ENCODE measurements around the gene POU6F2. TPM values are rescaled to one million over a fixed set of nuclear protein-coding genes. Genes with fewer than 3 reads are reported as not detected.

The POU6F2 gene
- total RNA-seq, 1 donor from 2014 or later = not detected

DNA sequence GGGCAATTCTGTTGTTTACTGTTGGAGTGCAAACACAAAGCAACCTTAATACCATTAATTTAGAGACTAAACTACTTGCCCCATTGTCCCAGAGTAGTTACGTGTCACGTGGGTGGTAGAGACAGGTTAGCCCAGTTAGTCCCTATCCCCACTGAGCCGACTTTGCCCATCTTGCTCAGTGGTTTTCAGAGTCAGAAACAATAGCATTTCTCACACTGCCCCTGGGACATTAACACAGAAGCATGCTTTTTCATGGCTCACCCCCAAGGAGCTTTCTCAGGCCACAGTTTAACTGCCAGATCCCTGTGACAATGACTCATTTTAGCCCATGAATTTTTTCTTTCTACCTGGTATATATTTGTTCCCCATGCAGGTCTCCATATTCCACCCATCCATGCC, 271.0 kb downstream of the POU6F2 start:
- no peak for DNase-seq (ENCODE audit: low read depth, low spot score)

GRCh38 chr7:39249635-39250152, 272.0 kb downstream of the POU6F2 start:
- DNase-seq (ENCODE audit: low read depth, low spot score) = no peak

GRCh38 chr7:39252916-39253315, 275.2 kb downstream of the POU6F2 start:
- DNase-seq (ENCODE audit: low read depth, low spot score) = no peak

- DNase-seq (ENCODE audit: low read depth, low spot score) = no peak
Measured at GRCh38 chr7:39259391-39260003, 281.8 kb downstream of the POU6F2 start.

- DNase-seq (ENCODE audit: low read depth, low spot score) = no peak
Measured at GRCh38 chr7:39260279-39260844, 282.7 kb downstream of the POU6F2 start.

GRCh38 chr7:39261771-39262170, 284.1 kb downstream of the POU6F2 start:
- no peak for DNase-seq (ENCODE audit: low read depth, low spot score)

DNA sequence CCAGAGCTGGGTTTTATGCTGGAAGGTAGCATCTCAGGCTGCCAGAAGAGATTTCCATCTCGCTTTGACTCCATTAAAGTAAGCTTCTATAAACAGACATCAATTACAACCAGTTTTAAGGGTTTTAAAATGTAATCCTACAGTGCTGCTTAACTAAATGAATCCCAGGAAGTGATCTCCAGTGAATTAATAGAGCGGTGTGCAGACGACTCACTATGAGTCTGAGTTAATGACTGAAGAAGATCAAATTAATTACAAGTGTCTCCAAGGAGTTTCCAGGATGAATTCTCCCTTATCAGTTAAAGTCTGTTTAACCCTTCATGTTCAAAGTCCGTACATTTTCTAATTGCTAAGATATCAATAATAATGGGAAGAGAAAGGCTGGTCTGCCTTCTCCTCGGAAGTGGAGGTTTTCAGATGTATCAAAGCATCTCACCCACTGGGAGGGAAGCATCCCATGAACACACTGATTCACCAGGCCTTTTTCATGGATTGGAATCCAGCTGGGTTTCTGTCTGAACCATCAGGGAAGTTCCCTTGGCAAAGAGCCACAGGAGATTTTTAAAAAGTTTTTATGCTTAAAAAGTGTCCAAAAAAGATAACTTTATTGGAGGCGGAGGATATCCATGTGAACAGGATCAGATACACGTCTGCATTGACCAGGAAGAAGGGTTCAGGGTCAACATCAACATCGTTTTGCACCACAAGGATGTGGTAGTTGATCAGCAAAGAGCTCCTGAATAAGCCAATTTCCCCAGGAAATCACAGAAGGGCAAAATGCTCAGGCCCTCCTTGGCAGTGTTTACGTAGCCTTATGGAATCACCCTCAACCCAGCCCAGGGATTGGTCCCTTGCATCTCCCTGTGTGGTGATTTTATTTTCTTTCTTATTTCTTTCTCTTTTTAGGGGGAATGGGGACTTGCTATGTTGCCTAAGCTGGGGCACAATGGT, 288.2 kb downstream of the POU6F2 start:
- DNase-seq (ENCODE audit: low read depth, low spot score) = no peak

GRCh38 chr7:39269034-39269433, 291.3 kb downstream of the POU6F2 start:
- DNase-seq (ENCODE audit: low read depth, low spot score) = no peak

DNA sequence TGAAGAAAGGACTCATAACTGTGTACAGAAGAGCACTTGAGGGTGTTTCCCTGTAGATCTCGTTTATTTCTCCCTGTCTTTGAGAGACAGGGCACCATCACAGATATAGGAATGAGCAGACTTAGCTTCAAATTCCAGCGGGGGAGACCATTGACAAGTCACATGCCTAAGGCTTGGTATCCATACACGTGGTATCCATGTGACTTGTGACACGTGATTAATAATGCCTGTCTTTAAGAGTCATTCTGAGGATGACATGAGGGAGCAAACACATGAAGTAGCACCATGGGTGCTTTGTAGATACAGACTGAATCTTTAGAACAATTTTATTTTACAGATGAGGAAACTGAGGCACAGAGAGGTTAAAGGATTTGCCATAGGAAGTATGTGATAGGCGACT, 292.3 kb downstream of the POU6F2 start:
- DNase-seq (ENCODE audit: low read depth, low spot score) = no peak

GRCh38 chr7:39271402-39271801, 293.7 kb downstream of the POU6F2 start:
- DNase-seq (ENCODE audit: low read depth, low spot score) = no peak

GRCh38 chr7:39272111-39272510, 294.4 kb downstream of the POU6F2 start:
- no peak for DNase-seq (ENCODE audit: low read depth, low spot score)

DNA sequence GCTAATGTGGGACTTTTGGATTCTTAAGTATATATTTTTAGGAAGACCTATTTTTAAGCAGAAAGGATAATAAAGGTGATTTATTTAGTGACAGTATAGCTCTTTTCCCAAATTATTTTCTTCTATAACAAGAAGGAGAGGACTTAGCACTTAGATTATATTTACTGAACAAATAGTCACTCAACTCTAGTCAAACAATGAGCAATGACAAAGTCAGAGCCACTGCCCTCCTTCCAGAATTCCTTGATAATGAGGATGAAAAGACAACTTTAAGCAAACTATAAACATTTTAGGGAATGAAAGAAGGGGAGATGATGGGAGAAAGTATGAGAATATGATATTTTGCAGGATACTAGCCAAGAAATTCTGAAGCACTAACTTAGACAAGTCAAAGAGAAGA, 295.0 kb downstream of the POU6F2 start:
- DNase-seq (ENCODE audit: low read depth, low spot score) = no peak

DNA sequence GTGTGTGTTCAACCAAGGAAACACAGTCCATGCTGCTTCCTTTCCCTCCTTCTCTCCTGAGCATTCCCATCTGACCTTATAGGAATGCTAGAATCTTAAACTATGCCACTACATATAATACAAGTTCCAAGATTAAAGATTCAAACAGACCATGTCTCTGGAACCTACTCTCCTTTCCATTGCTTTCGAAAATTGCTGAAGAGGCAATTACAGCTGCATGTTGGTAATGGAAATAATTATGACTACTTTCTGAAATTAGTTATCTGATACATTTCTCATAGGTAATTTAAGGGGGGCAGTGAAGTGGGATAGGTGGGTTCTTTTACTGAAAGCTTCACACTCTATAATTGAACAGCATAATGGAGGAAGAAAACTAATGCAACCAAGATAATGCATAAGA, 302.6 kb downstream of the POU6F2 start:
- DNase-seq (ENCODE audit: low read depth, low spot score) = no peak

DNA sequence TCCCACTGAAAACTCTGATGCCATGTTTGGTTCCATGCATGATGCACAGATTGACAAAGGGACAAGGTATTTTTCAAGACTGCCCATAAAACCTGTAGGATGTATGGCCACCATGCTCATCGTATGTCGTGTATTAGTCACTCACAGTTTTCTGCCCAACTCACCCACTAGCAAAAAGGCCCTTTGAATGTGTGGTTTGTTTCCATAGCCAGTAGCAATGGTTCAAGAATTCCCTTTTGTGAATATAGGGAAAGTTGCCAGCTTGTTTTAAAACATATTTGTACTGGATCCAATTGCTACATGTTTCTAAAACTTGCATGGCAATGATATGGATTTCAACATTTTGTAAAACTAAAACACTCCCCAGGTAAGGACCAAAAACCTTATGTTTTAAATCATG, 307.5 kb downstream of the POU6F2 start:
- DNase-seq (ENCODE audit: low read depth, low spot score) = no peak

DNA sequence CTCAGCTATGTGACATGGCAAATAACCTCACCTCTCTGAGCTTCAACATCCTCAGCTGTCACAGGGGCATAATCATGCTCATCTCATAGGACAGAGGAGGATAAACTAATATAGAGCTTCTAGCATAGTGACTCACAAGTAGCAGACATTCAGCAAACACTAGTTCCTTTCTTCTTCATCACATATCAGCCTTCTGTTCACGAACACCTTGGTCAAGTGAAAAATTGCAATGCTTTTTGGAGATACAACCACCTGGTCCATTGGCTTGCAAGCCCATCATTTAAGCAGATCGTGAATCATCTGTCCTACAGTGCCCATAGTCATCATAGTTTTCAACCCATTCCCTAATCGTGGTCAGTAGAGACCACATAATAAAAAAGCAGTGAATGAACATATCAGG, 310.6 kb downstream of the POU6F2 start:
- DNase-seq (ENCODE audit: low read depth, low spot score) = no peak

DNA sequence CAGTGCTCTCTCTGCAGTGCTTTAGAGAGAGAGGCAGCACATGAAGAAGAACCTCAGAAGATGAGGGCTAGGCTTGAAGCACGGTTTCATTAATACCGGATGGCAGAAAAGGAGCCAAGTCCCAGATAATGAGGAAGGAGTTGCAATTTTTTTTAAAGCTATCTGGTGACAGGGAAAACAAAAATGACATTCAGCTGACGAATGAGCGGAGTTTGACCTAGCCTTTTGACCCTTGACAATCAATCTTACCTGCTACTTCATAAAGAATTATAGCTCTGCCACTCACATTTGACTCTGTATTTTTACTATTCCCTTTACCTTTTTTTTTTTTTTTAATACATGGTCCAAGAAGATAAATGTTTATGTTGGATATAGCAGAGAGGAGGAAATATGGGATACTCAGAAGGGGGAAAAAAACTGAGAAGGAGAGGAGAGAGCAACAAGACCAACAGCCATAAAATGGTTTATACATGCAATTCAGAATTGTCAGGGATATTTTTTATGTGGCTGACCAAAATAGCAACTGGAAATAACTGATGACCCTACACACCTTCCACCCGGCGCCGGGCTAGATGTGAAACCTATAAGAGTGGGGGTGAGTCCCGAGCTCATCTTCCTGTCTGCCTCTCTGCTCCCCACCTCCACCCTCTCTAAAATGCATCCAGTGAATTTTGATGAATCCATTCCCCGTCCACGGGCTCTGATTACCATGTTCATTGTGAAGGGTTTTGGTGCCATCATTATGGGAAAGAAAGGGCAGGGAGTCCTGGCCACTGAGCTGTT, 314.1 kb downstream of the POU6F2 start:
- DNase-seq (ENCODE audit: low read depth, low spot score) = no peak

DNA sequence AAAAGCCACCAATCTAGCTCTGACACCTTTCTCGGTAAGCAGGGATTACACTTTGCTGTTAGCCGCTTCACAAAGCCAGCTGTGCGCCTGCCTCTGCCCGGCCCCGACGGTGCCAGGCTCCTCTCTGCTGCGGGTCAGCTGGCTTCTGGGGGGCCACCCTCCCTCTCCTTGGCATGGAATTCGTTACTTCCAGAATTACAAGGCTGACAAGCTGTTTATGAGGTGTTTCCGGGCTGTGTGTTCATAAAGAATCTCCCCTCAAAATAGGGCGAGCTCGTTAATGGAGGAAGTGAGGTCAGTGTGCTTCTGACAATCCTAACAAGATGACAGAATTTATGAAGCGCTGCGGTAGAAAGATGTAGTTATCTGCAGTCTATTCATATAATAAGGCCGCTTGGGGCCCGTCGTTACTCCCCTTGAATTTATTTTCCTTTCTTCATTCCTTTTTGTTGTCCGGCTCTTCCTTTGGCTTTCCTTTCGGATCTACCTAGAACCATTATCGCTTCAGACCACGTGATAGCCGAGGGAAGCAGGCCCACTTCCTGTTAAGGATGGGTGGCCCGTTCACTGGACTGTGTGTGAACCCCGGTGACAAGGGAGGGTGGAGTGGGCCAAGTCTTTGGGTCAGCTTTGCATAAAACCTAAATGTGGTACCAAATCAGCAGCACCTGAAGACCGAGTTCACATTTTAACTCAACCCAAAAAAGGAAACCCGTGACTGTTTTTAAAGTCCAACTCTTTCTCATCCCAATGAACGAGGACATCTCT, 315.5 kb downstream of the POU6F2 start:
- DNase-seq (ENCODE audit: low read depth, low spot score) = no peak

DNA sequence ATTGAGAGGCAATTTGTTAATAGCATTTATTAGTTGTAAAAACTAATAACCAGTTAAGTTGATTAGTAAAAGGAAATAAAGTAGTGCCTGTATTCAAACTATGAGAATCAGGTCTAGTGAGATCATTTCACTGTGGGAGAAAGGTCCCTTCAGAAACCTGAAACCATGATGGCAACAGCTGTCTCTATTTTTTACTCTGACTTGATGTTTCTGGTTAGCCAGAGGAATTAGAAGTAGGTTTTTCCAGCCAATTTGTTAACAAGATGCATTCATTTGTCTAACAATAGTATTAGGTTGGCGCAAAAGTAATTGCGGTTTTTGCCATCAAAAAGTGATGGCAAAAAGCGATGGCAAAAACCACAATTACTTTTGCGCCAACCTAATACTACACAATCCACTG, 316.3 kb downstream of the POU6F2 start:
- DNase-seq (ENCODE audit: low read depth, low spot score) = no peak

- no peak for DNase-seq (ENCODE audit: low read depth, low spot score)
Measured at GRCh38 chr7:39295796-39296195, 318.1 kb downstream of the POU6F2 start.

DNA sequence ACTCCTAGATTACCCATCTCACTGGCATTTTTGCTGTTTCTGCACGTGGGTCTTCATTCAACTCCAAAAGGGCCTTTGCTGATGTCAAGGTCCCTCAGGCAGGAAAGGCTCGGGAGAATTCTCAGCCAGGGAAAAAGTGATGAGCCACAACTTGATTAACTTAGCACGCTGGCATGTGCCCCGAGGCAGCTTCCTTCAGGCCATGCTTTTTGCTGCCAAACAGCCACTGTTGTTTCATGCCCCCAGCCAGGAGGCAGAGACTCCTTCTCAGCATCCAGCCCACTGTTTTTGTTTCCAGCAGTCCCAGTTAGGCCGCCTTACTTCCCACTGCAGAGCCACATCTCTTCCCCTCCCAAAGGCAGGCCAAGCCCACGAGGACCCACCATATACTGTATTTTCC, 322.0 kb downstream of the POU6F2 start:
- no peak for DNase-seq (ENCODE audit: low read depth, low spot score)

- DNase-seq (ENCODE audit: low read depth, low spot score) = no peak
Measured at GRCh38 chr7:39300276-39300675, 322.6 kb downstream of the POU6F2 start.

Data from pulmonary artery endothelial cell (primary cell).